Measurements from ENCODE around the gene DHRS3.

- TF ChIP-seq SMAD3 (CRISPR knock-in tag; IDR thresholded peaks at IDR 0.05; ENCODE audit: borderline replicate concordance) = no peak
- TF ChIP-seq CTCF (IDR thresholded peaks at IDR 0.05) = no peak
- no peak for TF ChIP-seq ESRRA (CRISPR knock-in tag; IDR thresholded peaks at IDR 0.05; ENCODE audit: borderline replicate concordance)
These were observed 20.2 kb downstream of the DHRS3 start for GRCh38 chr1:12597792-12598191.

Measured in WTC11 (cell line).